Activated T-helper 17 cell treated with anti-CD3 and anti-CD28 coated beads, Interleukin-2, amount 50 U/mL, for 72 hours (primary cell): ENCODE measurements around the gene DUS2. TPM values are rescaled to one million over a fixed set of nuclear protein-coding genes. Genes with fewer than 3 reads are reported as not detected.
A peak's percentile ranks its signal among the peaks of the same experiment; 100 is the strongest.

Experiments used
- ATAC-seq: fragments of 150-1000 bp; cut with Tn5 transposase; replicated peaks from 2 replicates; pipeline ENCODE4 v1.10.0; 2021; ENCODE audit warnings: mild to moderate bottlenecking, moderate library complexity
- H3K27ac Mint-ChIP-seq: one replicate; pipeline ENCODE4 v1.8.0; 2022; ENCODE audit warnings: mixed read lengths
- H3K27me3 Mint-ChIP-seq: one replicate; pipeline ENCODE4 v1.8.0; 2022; ENCODE audit warnings: mixed read lengths
- H3K36me3 Mint-ChIP-seq: one replicate; pipeline ENCODE4 v1.8.0; 2022; ENCODE audit warnings: low read depth, mild to moderate bottlenecking, mixed read lengths
- H3K4me1 Mint-ChIP-seq: one replicate; pipeline ENCODE4 v1.8.0; 2022; ENCODE audit warnings: mixed read lengths
- H3K4me3 Mint-ChIP-seq: one replicate; pipeline ENCODE4 v1.8.0; 2022; ENCODE audit warnings: mild to moderate bottlenecking, mixed read lengths
- H3K9me3 Mint-ChIP-seq: one replicate; pipeline ENCODE4 v1.8.0; 2022; ENCODE audit warnings: mixed read lengths
- total RNA-seq, 2 donors: library from RNA; stranded (reverse); gene quantifications; one replicate each; pipeline ENCODE4 v1.2.3, GENCODE V29; 2022

The DUS2 gene
- total RNA-seq, 2 donors from 2014 or later: 24.6 to 35.0 TPM

DNA sequence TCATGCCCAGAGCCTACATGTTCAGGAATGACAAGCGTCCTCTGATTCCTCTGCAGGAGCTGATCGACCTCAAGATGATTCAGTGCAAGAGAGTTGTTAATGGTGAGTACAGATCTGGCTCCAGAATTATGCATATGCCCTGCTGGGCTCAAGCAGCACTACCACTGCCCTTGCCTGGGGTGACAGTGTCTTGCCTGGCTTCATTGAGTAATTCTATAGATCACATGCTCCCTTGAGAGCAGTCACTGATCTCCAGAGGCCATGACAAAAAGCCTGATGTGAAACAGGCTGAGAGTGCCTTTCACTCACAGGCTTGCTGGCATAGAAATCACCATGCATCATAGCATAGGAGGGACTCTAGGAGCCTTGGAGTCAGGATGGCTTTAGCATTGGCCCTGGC lies 26.4 kb downstream of the DUS2 start:
- ATAC-seq: no peak
- Mint-ChIP-seq H3K27ac (no peak overlapping the region), H3K36me3 (peaks cover 90% of the 10 kb centered on the region), H3K27me3 (no peaks in the 10 kb centered on the region), H3K4me1 (no peaks in the 10 kb centered on the region), H3K9me3 (no peaks in the 10 kb centered on the region), H3K4me3 (no peak overlapping the region)

DNA sequence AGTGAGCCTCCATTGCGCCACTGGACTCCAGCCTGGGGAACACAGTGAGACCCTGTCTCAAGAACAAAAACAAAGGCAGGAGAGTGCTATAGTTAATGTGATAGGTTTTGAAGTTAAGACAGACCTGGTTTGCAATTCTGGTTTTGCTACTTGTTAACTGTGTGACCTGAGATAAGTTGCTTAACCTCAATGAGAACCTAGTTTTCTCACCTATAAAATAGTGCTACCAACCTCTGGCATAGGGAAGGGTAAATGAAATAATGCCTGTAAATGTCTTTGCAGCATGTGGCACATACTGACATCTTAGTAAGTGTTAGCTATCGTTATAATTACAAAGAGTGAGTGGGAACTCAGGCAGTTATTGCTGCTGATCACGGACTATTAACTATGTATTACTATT lies 32.3 kb downstream of the DUS2 start:
- H3K9me3 Mint-ChIP-seq: no peaks in the 10 kb centered on the region
- peaks cover 92% of the 10 kb centered on the region for H3K36me3 Mint-ChIP-seq
- H3K4me1 Mint-ChIP-seq: peaks cover 6% of the 10 kb centered on the region
- ATAC-seq: no peak
- no peak overlapping the region for H3K27ac Mint-ChIP-seq
- no peaks in the 10 kb centered on the region for H3K27me3 Mint-ChIP-seq
- no peak overlapping the region for H3K4me3 Mint-ChIP-seq

DNA sequence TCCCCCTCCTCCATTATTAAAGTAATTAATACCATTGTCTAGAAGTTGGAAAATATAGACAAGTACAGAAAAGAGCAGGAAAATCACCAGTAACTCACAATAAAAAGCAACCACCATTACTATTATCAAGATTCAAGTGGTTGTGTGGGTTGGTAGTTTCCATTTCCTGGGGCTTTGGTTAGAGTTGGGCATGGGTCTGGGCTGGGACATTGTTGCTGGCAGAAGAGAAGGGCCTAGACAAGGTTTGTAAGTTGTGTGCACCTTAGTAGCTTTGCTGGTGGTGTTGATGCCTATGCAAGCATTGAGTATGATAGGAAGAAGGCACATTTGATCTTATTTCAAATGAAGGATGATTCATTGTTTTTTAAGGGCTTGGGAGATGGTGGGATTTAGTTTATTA lies 36.7 kb downstream of the DUS2 start:
- Mint-ChIP-seq H3K27ac (peak overlapping the region; percentile 65), H3K9me3 (no peaks in the 10 kb centered on the region), H3K4me1 (peaks cover 24% of the 10 kb centered on the region), H3K4me3 (peak overlapping the region; percentile 1), H3K27me3 (no peaks in the 10 kb centered on the region), H3K36me3 (peaks cover 82% of the 10 kb centered on the region)
- peak; percentile 53 for ATAC-seq

DNA sequence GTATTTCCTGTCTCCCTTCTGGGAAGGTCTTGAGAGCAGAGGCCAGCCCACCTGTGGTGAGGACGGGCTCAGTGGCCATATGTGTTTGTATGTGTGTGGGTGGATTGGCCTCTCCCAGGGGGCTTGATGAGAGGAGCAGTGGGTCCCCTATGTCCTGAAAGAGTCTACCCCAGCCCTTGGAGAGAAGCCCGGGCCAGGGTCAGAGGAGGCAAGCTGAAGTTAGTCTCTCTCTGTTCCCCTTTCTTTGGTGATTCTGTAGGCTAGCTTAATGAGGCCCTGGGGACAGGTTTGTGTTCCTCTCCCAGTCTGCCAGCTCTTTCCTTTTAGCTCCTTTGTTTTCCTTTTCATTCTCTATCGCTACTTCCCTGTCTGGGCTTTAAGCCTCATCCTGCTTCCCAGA lies 38.3 kb downstream of the DUS2 start:
- Mint-ChIP-seq H3K4me1 (peaks cover 28% of the 10 kb centered on the region), H3K4me3 (no peak overlapping the region), H3K9me3 (no peaks in the 10 kb centered on the region), H3K27me3 (no peaks in the 10 kb centered on the region), H3K36me3 (peaks cover 78% of the 10 kb centered on the region), H3K27ac (peak overlapping the region; percentile 82)
- no peak for ATAC-seq

DNA sequence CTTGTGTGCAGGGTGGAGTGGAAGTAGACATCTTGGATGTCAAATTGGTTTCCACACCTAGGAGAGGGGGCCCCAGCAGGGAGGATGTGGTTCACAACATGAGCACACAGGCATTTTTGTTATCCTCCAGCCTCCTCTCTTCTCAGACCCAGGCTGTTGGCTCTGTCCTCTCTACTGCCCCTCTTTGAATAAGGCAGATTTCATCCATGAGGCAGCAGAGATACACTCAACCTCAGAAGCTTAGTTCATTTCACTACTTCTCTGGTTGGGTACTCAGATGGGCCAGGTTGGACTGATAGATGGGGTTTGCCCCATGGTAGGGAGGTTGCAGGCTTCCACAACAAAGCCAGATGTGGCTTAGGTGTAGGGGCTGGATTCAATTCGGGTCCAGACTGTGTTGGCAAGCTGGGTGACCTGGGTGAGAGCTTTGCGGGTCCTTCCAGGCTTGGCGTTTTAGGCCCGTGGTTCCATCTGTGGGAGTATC lies 39.9 kb downstream of the DUS2 start:
- peaks cover 74% of the 10 kb centered on the region for H3K36me3 Mint-ChIP-seq
- peaks cover 34% of the 10 kb centered on the region for H3K4me1 Mint-ChIP-seq
- H3K27me3 Mint-ChIP-seq: no peaks in the 10 kb centered on the region
- H3K9me3 Mint-ChIP-seq: no peaks in the 10 kb centered on the region
- peak; percentile 55 for ATAC-seq
- H3K4me3 Mint-ChIP-seq: peak overlapping the region; percentile 50
- peak overlapping the region; percentile 82 for H3K27ac Mint-ChIP-seq

DNA sequence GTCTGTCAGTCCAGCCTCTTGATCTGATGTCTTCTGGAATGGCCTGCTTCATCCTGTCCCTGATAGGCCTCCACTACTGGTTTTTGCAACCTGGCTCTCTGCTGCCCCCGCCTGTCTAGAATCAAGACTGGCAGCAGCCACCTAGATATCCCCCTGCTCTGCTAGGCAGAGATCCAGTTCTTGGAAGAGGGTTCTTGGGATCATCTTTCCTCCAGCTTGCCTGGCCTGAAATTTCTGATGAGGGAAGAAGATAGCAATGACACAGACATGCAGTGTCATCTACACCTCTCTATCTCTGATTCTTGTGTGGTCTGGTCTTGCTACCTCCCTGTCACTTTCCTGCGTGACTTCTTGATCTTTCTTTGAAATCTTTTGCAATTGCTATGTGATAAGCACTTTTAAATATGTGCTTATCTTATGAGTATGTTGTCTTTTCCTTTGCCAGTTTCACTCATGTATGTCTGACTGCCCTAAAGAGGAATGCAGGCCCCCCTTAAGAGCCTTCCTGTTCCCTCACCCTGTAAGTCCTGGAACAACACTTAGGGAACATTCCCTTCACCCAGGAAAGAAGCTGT lies 41.8 kb downstream of the DUS2 start:
- Mint-ChIP-seq H3K36me3 (peaks cover 58% of the 10 kb centered on the region), H3K4me1 (peaks cover 34% of the 10 kb centered on the region), H3K9me3 (no peaks in the 10 kb centered on the region), H3K4me3 (peak overlapping the region; percentile 12), H3K27me3 (no peaks in the 10 kb centered on the region), H3K27ac (peak overlapping the region; percentile 87)
- peak; percentile 87 for ATAC-seq

DNA sequence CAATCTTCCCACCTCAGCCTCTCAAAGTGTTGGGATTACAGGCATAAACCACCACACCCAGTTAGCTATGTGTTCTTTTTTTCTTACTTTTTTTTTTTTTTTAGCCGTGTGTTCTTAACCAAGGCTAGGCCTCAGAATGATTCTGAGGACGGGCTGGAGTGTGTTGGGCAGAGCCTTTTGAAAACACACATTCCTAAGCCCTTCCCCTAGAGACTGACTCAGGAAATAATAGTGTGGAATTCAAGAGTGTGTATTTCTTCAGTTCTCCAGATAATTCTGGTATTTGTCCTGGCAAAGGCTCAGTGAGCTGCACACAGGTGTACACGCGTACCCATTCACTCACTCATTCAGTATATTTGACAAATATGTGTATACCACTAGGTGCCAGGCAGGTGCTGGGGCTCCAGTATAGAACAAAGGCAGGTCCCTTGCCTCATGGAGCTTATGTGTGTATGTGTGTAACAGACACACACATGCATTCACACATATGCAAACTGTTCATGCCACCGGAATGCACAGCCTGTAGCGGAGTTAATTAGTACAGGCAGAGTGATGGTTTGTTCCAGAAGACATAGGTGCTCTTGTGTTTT lies 42.7 kb downstream of the DUS2 start:
- H3K36me3 Mint-ChIP-seq: peaks cover 60% of the 10 kb centered on the region
- H3K27ac Mint-ChIP-seq: peak overlapping the region; percentile 51
- H3K4me1 Mint-ChIP-seq: peaks cover 41% of the 10 kb centered on the region
- no peak overlapping the region for H3K4me3 Mint-ChIP-seq
- no peak for ATAC-seq
- H3K27me3 Mint-ChIP-seq: no peaks in the 10 kb centered on the region
- H3K9me3 Mint-ChIP-seq: no peaks in the 10 kb centered on the region

DNA sequence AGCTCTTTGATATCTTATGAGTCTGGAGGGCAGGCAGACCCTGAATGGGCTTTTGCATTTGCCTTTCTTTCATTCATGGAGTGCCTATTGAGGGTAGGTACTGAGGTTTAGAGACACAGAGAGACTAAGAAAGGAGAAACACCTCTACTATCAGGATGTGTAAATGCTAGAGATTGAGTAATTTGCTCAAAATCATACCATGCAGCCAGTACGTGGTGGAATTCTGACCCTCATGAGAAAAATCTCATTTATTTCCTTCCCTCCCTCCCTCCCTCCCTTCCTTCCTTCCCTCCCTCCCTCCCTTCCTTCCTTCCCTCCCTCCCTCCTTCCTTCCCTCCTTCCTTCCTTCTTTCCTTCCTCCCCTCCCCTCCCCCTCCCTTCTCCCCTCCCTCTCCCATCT lies 43.7 kb downstream of the DUS2 start:
- H3K36me3 Mint-ChIP-seq: peaks cover 60% of the 10 kb centered on the region
- peaks cover 43% of the 10 kb centered on the region for H3K4me1 Mint-ChIP-seq
- H3K27ac Mint-ChIP-seq: peak overlapping the region; percentile 51
- H3K4me3 Mint-ChIP-seq: no peak overlapping the region
- ATAC-seq: no peak
- H3K27me3 Mint-ChIP-seq: no peaks in the 10 kb centered on the region
- no peaks in the 10 kb centered on the region for H3K9me3 Mint-ChIP-seq

DNA sequence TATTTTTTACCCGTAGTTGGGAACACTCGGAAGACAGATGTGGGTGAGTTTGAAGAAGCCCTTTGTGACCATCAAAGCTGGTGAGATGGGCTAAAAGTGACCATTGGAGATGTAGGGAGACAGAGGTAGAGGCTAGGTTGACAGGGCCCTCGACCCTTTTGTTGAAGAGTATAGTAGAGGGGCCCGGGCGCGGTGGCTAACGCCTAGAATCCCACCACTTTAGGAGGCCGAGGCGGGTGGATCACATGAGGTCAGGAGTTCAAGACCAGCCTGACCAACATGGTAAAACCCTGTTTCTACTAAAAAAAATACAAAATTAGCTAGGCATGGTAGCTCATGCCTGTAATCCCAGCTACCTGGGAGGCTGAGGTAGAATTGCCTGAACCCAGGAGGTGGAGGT lies 45.8 kb downstream of the DUS2 start:
- Mint-ChIP-seq H3K27me3 (no peaks in the 10 kb centered on the region), H3K4me3 (no peak overlapping the region), H3K27ac (peak overlapping the region; percentile 54), H3K36me3 (peaks cover 72% of the 10 kb centered on the region), H3K4me1 (peaks cover 45% of the 10 kb centered on the region), H3K9me3 (no peaks in the 10 kb centered on the region)
- ATAC-seq: no peak

DNA sequence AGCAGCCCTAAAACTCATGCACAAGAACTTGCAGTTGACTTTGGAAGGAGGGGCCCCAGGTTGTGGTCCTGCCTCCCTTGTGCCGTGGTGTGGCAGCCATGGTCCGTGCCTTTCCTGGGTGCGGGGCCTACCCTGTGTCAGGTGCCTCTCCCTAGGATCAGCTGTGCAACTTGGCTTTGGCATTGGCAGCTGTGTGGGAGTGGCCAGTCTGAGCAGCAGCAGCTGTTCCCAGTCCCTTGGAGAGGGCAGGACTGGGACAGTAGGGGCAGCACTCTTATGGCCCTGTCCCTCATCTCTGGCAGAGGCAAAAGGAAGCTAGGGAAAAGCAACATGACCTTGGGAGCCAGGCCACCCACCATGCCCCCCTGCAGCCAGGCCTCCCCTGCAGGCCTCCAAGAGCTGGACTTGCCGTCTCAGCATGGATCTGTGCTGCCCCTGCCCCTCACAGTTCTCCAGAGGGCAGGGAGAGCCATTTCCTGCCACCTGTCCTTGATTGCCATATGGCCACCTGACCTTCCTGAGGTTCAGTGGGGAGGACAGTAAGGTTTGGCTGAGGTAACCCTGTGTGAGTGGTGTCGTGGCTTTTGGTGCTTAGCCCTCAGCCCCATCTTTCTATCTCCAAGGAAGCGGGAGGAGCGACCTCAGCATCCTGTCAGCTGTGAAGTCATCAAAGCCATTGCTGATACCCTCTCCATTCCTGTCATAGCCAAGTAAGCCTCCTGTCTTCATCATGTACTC lies 46.6 kb downstream of the DUS2 start:
- ATAC-seq: peak; percentile 65
- no peaks in the 10 kb centered on the region for H3K9me3 Mint-ChIP-seq
- H3K4me1 Mint-ChIP-seq: peaks cover 45% of the 10 kb centered on the region
- H3K36me3 Mint-ChIP-seq: peaks cover 72% of the 10 kb centered on the region
- peak overlapping the region; percentile 56 for H3K4me3 Mint-ChIP-seq
- peak overlapping the region; percentile 91 for H3K27ac Mint-ChIP-seq
- no peaks in the 10 kb centered on the region for H3K27me3 Mint-ChIP-seq

DNA sequence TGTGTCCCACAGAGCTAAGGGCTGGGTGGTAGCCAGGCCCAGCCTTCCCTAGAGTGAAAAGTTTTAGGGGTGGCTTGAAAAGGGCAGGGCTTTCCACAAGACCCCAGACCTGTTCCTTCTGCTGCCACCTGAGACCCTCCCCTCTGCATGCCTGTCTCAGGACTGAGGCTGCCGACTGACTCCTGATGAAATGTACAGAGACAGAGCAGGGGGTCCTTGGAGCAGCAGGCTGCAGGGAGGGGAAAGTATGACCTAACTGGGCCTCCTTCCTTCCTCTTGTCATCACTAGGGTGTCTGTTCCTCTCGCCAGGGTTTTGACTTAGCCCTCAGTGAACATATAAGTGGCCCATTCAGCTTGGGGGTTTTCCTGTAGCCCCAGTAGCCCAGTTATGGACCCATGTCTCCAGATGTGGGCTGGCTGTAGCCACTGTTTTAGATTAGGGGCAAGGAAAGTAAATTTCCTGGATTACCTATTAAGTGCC lies 47.2 kb downstream of the DUS2 start:
- no peak for ATAC-seq
- H3K27ac Mint-ChIP-seq: peak overlapping the region; percentile 91
- H3K4me3 Mint-ChIP-seq: peak overlapping the region; percentile 56
- peaks cover 74% of the 10 kb centered on the region for H3K36me3 Mint-ChIP-seq
- H3K4me1 Mint-ChIP-seq: peaks cover 45% of the 10 kb centered on the region
- H3K9me3 Mint-ChIP-seq: no peaks in the 10 kb centered on the region
- H3K27me3 Mint-ChIP-seq: no peaks in the 10 kb centered on the region

DNA sequence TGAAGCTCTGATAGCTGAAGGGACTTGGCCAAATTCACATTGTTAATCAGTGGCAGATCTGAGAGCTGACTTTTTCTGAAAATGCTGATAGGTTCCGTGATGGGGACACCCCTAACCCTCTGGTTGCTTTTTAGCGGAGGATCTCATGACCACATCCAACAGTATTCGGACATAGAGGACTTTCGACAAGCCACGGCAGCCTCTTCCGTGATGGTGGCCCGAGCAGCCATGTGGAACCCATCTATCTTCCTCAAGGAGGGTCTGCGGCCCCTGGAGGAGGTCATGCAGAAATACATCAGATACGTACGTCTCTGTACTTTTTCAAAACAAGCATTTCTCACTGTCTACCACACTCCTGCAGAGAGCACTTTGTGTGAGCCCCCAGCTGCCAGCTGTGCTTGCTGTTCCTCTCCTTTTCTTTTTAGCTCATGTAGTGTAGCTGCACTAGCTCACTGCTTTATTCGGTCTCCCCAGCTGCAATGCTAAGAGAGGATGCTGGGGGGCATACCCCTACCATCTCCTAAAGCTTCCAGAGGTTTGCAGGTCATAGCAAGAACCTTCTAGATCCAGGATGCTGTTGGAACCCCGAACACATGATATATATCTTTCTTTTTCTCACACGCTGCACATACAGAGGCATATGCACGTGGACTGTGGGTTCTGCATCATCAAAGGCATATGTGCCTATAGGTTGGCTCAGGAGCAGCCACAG lies 47.9 kb downstream of the DUS2 start:
- H3K27me3 Mint-ChIP-seq: no peaks in the 10 kb centered on the region
- H3K27ac Mint-ChIP-seq: peak overlapping the region; percentile 91
- H3K36me3 Mint-ChIP-seq: peaks cover 77% of the 10 kb centered on the region
- peaks cover 50% of the 10 kb centered on the region for H3K4me1 Mint-ChIP-seq
- H3K4me3 Mint-ChIP-seq: peak overlapping the region; percentile 56
- ATAC-seq: peak; percentile 22
- no peaks in the 10 kb centered on the region for H3K9me3 Mint-ChIP-seq

DNA sequence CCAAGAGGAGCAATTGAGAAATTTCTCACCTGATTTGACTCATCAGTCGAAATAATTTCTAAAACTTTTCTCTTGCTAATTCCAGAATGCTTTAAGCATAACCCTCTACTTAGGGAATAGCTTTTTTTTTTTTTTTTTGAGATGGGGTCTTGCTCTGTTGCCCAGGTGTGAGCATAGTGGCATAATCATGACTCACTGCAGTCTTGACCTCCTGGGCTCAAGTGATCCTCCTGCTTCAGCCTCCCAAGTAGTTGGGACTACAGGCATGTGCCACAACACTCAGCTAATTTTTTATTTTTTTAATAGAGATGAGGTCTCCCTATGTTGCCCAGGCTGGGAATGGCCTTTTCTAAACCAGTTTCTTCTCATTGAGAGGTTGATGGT lies 48.4 kb downstream of the DUS2 start:
- no peaks in the 10 kb centered on the region for H3K9me3 Mint-ChIP-seq
- peaks cover 56% of the 10 kb centered on the region for H3K4me1 Mint-ChIP-seq
- no peaks in the 10 kb centered on the region for H3K27me3 Mint-ChIP-seq
- no peak for ATAC-seq
- peak overlapping the region; percentile 91 for H3K27ac Mint-ChIP-seq
- peak overlapping the region; percentile 56 for H3K4me3 Mint-ChIP-seq
- peaks cover 77% of the 10 kb centered on the region for H3K36me3 Mint-ChIP-seq

DNA sequence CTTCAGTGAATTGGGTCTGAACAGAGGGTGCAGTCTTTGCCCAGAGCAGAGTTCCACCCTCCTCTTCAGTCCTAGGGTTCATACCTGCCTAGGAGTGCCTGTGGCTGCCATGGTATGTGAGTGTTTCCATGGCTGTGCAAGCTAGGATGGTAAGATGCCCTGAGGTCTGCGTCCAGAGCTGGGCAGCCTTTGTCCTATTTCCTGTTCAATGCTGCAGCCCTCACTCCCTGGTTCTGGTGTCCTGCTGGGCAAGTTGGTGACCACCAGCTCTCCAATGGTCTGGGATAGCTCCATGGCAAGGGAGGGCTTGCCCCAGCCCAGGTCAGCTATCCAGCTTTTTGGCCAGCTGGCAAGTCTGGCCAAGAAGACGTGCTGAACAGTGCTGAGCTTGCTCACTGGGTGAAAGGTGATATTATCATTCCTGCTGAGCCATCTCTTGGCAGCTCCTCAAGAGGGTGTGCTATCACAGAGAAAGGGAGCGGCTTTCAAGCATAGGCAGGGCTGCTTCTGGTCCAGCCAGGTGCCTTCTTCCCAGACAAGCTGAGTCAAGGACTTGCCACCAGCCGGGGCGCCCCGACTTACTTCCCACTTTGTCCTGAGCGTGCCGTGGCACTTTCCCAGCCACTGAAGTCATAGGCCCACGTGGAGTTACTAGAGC lies 49.1 kb downstream of the DUS2 start:
- Mint-ChIP-seq H3K36me3 (peaks cover 79% of the 10 kb centered on the region), H3K27me3 (no peaks in the 10 kb centered on the region), H3K27ac (no peak overlapping the region), H3K4me3 (no peak overlapping the region), H3K9me3 (no peaks in the 10 kb centered on the region), H3K4me1 (peaks cover 57% of the 10 kb centered on the region)
- no peak for ATAC-seq
